Measurements from ENCODE around the gene ZNF587B. TPM values are rescaled to one million over a fixed set of nuclear protein-coding genes. Genes with fewer than 3 reads are reported as not detected.
"Not testable (repeated sequence)": the region's sequence is repeated elsewhere in the genome, so short reads cannot be mapped to it uniquely, and the experiment has no call there.

The ZNF587B gene
- total RNA-seq, 3 donors from 2014 or later (not counting 1 experiment from before 2014, with no cell fraction given), result 23.4 to 25.7 (median 23.9) TPM

DNA sequence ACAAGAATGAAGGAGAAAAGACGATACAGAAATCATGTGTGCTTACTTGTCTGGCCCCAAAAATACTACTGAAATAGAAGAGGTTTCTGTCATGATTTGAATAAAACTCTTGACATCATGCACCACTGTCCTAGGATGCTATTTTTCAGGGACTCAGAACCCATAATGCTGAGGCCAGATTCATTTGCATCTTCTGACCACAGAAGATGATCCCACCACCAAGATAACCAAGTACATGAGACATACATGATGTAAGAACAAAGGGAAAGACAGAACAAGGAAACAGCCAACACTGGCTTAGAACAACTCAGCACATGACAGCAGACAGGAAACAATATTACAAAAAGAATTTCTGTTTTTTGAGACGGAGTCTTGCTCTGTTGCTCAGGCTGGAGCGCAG lies 17.9 kb upstream of the ZNF587B start:
- H3K27me3 ChIP-seq (ENCODE audit: control insufficient read depth, insufficient read depth, low read length), result no peaks in the 10 kb centered on the region
- 75% methylated on average over 3 of the region's 3 CpGs for WGBS (ENCODE audit: insufficient coverage)
- no peaks in the 10 kb centered on the region for H3K9me3 Mint-ChIP-seq
- peaks cover 20 to 24% of the 10 kb centered on the region in 2 donors for H3K4me1 Mint-ChIP-seq
- no peaks in the 10 kb centered on the region for H3K27me3 Mint-ChIP-seq (ENCODE audit: low read depth in 2 of 2)
- H3K9me3 ChIP-seq (ENCODE audit: control insufficient read depth, insufficient read depth, low read length), result no peaks in the 10 kb centered on the region
- H3K36me3 ChIP-seq (ENCODE audit: control insufficient read depth, insufficient read depth, low read length), result peaks cover 22% of the 10 kb centered on the region
- no peak overlapping the region for H3K4me3 Mint-ChIP-seq
- peaks cover 23% of the 10 kb centered on the region for H3K4me1 ChIP-seq (ENCODE audit: control insufficient read depth, insufficient read depth, low read length)
- no peak for ATAC-seq
- DNase-seq, result peak in 1 of 2 donors; percentile 19
- H3K27ac ChIP-seq (ENCODE audit: low read length), result no peak overlapping the region
- no peak overlapping the region for H3K4me3 ChIP-seq (ENCODE audit: low read length)
- H3K36me3 Mint-ChIP-seq, result peaks cover 7% of the 10 kb centered on the region
- intact Hi-C loops (cut with micrococcal nuclease), result loop anchor here (5.0 kb wide), 1 partner anchor 130 kb away; the partner anchor contains the start of gene ZNF551
- H3K27ac Mint-ChIP-seq, result peak overlapping the region in 1 of 2 donors; percentile 68
- TF ChIP-seq CTCF (IDR thresholded peaks at IDR 0.05), result no peak

DNA sequence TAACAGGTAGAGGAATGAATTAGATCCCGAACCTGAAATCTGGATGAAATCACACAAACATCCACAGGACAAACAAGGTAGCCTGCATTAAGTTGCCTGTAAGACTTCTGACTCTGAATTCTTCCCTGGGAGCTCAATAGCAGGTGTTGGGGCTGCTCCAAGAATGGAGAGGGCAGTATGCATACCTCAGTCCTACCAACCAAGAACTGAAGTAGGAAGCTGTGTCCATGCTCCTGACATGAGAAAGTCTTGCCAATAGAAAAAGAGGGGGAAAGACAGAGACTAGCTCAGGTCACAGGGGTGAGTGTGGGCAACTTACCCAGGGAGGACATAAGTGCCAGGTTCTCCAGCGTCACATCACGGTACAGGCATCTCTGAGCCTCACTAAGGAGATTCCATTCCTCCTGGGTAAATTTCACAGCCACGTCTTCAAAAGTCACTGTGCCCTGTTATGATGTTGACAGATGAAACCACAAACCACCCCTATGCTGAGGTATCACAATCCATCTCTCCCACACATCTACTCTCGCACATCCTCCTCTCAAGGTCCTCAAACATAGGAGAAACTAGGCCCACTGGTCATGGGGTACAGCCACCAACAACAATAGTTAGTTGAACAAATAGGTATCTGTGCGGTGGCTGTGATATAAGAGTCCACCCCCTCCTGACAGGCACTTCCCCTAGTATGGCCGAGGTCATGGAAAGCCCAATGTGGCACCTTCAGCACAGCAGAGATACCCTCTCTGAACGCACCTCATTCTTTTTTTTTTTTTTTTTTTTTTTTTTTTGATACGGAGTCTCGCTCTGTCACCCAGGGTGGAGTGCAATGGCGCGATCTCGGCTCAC lies 16.9 kb upstream of the ZNF587B start:
- Histone ChIP-seq H3K4me1 (ENCODE audit: control insufficient read depth, insufficient read depth, low read length) (peaks cover 23% of the 10 kb centered on the region), H3K36me3 (ENCODE audit: control insufficient read depth, insufficient read depth, low read length) (peaks cover 13% of the 10 kb centered on the region)
- Mint-ChIP-seq H3K4me3 (peak overlapping the region; percentile 75), H3K4me1 (peaks cover 19 to 20% of the 10 kb centered on the region in 2 donors), H3K27ac (peak overlapping the region; percentile 57 to 68)
- H3K9me3 ChIP-seq (ENCODE audit: control insufficient read depth, insufficient read depth, low read length); DNase-seq; H3K27ac ChIP-seq (ENCODE audit: low read length); H3K4me3 ChIP-seq (ENCODE audit: low read length); H3K27me3 ChIP-seq (ENCODE audit: control insufficient read depth, insufficient read depth, low read length); H3K27me3 Mint-ChIP-seq (ENCODE audit: low read depth in 2 of 2); H3K36me3 Mint-ChIP-seq; H3K9me3 Mint-ChIP-seq: not testable (repeated sequence)
- WGBS (ENCODE audit: insufficient coverage), result 81% methylated on average over 10 of the region's 13 CpGs
- intact Hi-C loops (cut with micrococcal nuclease), result loop anchor here (5.0 kb wide), 1 partner anchor 131 kb away; the partner anchor contains the start of gene ZNF551
- peak in 1 of 3 donors; percentile 21 for ATAC-seq

DNA sequence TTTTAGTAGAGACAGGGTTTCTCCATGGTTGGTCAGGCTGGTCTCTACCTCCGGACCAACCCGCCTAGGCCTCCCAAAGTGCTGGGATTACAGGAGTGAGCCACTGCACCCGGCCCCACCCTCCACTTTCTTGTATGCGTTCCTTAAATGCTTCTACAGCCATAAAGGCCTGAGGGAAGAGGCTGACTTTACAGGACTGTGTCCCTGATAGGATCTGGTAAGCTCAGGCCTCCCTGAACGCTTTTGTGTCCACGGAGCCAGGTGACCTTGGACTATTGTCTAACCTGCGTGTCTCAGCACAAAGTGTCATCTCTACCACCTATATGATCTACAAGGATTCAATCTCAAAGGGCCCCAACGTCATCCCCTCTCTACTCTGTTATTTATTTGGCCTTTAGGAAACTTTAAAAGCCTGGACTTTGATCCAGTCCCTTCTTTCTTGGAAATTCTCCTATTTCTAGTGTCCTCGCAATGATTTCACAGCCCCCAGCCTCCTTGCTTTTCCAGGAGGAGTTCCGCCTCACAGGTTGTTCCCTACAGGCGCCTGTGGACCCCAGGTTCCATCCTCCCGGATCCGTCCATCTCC lies 16.1 kb upstream of the ZNF587B start:
- H3K27ac ChIP-seq (ENCODE audit: low read length), result peak overlapping the region; percentile 70
- ATAC-seq (no peak), DNase-seq (peak in 1 of 2 donors; percentile 28)
- Mint-ChIP-seq H3K9me3 (no peaks in the 10 kb centered on the region), H3K27ac (peak overlapping the region; percentile 93 to 97), H3K27me3 (ENCODE audit: low read depth in 2 of 2) (no peaks in the 10 kb centered on the region), H3K36me3 (peaks cover 7% of the 10 kb centered on the region), H3K4me3 (peak overlapping the region; percentile 97), H3K4me1 (peaks cover 19 to 20% of the 10 kb centered on the region in 2 donors)
- peak overlapping the region; percentile 95 for H3K4me3 ChIP-seq (ENCODE audit: low read length)
- no peaks in the 10 kb centered on the region for H3K27me3 ChIP-seq (ENCODE audit: control insufficient read depth, insufficient read depth, low read length)
- peaks cover 9% of the 10 kb centered on the region for H3K36me3 ChIP-seq (ENCODE audit: control insufficient read depth, insufficient read depth, low read length)
- intact Hi-C loops (cut with micrococcal nuclease), result loop anchor here (1.0 to 5.0 kb wide), 2 partner anchors 45 to 132 kb away; partner anchors contain the start of genes ZNF551 and ZNF586
- WGBS (ENCODE audit: insufficient coverage), result 41% methylated on average over 13 of the region's 13 CpGs
- TF ChIP-seq CTCF (IDR thresholded peaks at IDR 0.05), result no peak
- H3K4me1 ChIP-seq (ENCODE audit: control insufficient read depth, insufficient read depth, low read length), result peaks cover 23% of the 10 kb centered on the region
- no peaks in the 10 kb centered on the region for H3K9me3 ChIP-seq (ENCODE audit: control insufficient read depth, insufficient read depth, low read length)
